B cell (primary cell): Measurements from ENCODE around the gene MEGF11.

Source experiments
- CTCF ChIP-seq: fragments of 200-600 bp; IDR thresholded peaks from one replicate; pipeline ENCODE4 v1.8.0; 2022; ENCODE audit warnings: antibody characterized with exemption, mild to moderate bottlenecking
- EZH2 ChIP-seq: IDR thresholded peaks from 2 replicates; pipeline ENCODE4 v1.6.1; 2012; ENCODE audit warnings: borderline replicate concordance, low read depth, mild to moderate bottlenecking, moderate library complexity, low read length; ENCODE audit not compliant: insufficient read depth, poor library complexity, severe bottlenecking

- TF ChIP-seq CTCF (no peak), EZH2 (no peak)
Measured at GRCh38 chr15:66231394-66232266, 21.9 kb downstream of the MEGF11 start.
